SK-N-SH (cell line): ENCODE data around the gene CYP46A1.

Experiments
- CTCF ChIP-seq: fragments of 200-600 bp; sonication (generic); IDR thresholded peaks from 2 replicates; pipeline ENCODE4 v1.6.1; 2017; ENCODE audit warnings: antibody characterized with exemption, mild to moderate bottlenecking, moderate library complexity
- POLR2AphosphoS5 ChIP-seq: IDR thresholded peaks from 2 replicates; pipeline ENCODE4 v1.6.1; 2012; ENCODE audit warnings: low read depth, low read length
- RCOR1 ChIP-seq: fragments of 150-350 bp; IDR thresholded peaks from 2 replicates; pipeline ENCODE4 v1.6.1; 2017; ENCODE audit warnings: antibody characterized with exemption, low read length
- REST ChIP-seq: IDR thresholded peaks from 2 replicates; pipeline ENCODE4 v1.6.1; 2012; ENCODE audit warnings: mild to moderate bottlenecking, low read depth, low read length, moderate library complexity
- USF2 ChIP-seq: fragments of 150-350 bp; IDR thresholded peaks from 2 replicates; pipeline ENCODE4 v1.6.1; 2017; ENCODE audit warnings: antibody characterized with exemption, low read length, low read depth, borderline replicate concordance
- YY1 ChIP-seq: IDR thresholded peaks from 2 replicates; pipeline ENCODE4 v1.4.0; 2012; ENCODE audit warnings: low read depth, mild to moderate bottlenecking

GRCh38 chr14:99731547-99732435 is 47.7 kb downstream of the CYP46A1 start:
- TF ChIP-seq CTCF (no peak), USF2 (no peak), YY1 (no peak), REST (no peak), RCOR1 (no peak), POLR2AphosphoS5 (no peak)
